ENCODE data around the gene CEP290.
"Not testable (repeated sequence)": the region's sequence is repeated elsewhere in the genome, so short reads cannot be mapped to it uniquely, and the experiment has no call there.

The CEP290 gene

GRCh38 chr12:88141425-88141773 is 489 bp downstream of the CEP290 start:
- ChIA-PET CTCF (interaction anchor here (0.6 kb wide), 1 partner anchor 501 kb away, joined by 3 read pairs; no protein-coding TSS in a partner anchor), POLR2A (interaction anchor here (0.6 to 1.7 kb wide), 4 partner anchors 18 to 438 kb away, joined by 3 to 11 read pairs (median 3); partner anchors contain the start of gene KITLG)
- Histone ChIP-seq H3K9me3 (ENCODE audit: control insufficient read depth, insufficient read depth, low read depth, low read length) (no peaks in the 10 kb centered on the region), H3K4me3 (ENCODE audit: low read depth, low read length) (peak overlapping the region; percentile 84), H3K4me1 (ENCODE audit: control insufficient read depth, insufficient read depth, low read length) (peaks cover 7% of the 10 kb centered on the region), H3K27ac (ENCODE audit: extremely low read depth, low read depth, low read length) (peak overlapping the region; percentile 65; the same call in 1 of the 2 replicates), H3K36me3 (ENCODE audit: control insufficient read depth in 2 of 2, insufficient read depth in 1 of 2, low read length in 2 of 2) (peaks cover 17 to 39% of the 10 kb centered on the region in 2 experiments)
- TF ChIP-seq ZNF223 (tag by site-specific recombination; IDR thresholded peaks at IDR 0.05) (no peak), ZNF704 (tag by site-specific recombination; IDR thresholded peaks at IDR 0.05) (no peak)
- TF ChIP-seq, protein P1, sequence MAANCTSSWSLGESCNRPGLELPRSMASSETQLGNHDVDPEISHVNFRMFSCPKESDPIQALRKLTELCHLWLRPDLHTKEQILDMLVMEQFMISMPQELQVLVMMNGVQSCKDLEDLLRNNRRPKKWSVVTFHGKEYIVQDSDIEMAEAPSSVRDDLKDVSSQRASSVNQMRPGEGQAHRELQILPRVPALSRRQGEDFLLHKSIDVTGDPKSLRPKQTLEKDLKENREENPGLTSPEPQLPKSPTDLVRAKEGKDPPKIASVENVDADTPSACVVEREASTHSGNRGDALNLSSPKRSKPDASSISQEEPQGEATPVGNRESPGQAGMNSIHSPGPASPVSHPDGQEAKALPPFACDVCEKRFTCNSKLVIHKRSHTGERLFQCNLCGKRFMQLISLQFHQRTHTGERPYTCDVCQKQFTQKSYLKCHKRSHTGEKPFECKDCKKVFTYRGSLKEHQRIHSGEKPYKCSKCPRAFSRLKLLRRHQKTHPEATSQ (tag by site-specific recombination; IDR thresholded peaks at IDR 0.05): 0 out of 2 replicates have a peak, but pooled peaks have one; percentile 36

GRCh38 chr12:88139711-88140110 is 2.2 kb downstream of the CEP290 start:
- CTCF ChIA-PET; H3K4me1 ChIP-seq (ENCODE audit: control insufficient read depth, insufficient read depth, low read length); H3K4me3 ChIP-seq (ENCODE audit: low read depth, low read length); POLR2A ChIA-PET; H3K9me3 ChIP-seq (ENCODE audit: control insufficient read depth, insufficient read depth, low read depth, low read length); H3K27ac ChIP-seq (ENCODE audit: extremely low read depth, low read depth, low read length): not testable (repeated sequence)
- H3K36me3 ChIP-seq (ENCODE audit: control insufficient read depth in 2 of 2, insufficient read depth in 1 of 2, low read length in 2 of 2): peaks cover 22 to 49% of the 10 kb centered on the region in 2 experiments

- peaks cover 32 to 56% of the 10 kb centered on the region in 2 experiments for H3K36me3 ChIP-seq (ENCODE audit: control insufficient read depth in 2 of 2, insufficient read depth in 1 of 2, low read length in 2 of 2)
- H3K4me3 ChIP-seq (ENCODE audit: low read depth, low read length); H3K4me1 ChIP-seq (ENCODE audit: control insufficient read depth, insufficient read depth, low read length); H3K27ac ChIP-seq (ENCODE audit: extremely low read depth, low read depth, low read length); H3K9me3 ChIP-seq (ENCODE audit: control insufficient read depth, insufficient read depth, low read depth, low read length): not testable (repeated sequence)
- peak; percentile 90 for TF ChIP-seq ZNF146 (tag by site-specific recombination; IDR thresholded peaks at IDR 0.05)
- ChIA-PET POLR2A (interaction anchor here (0.6 to 0.7 kb wide), 2 partner anchors 9 to 87 kb away, joined by 3 to 11 read pairs; no protein-coding TSS in a partner anchor), CTCF (interaction anchor here (0.6 kb wide), 1 partner anchor 56 kb away, joined by 5 read pairs; no protein-coding TSS in a partner anchor)
Observed at GRCh38 chr12:88133181-88133580, 8.7 kb downstream of the CEP290 start.

DNA sequence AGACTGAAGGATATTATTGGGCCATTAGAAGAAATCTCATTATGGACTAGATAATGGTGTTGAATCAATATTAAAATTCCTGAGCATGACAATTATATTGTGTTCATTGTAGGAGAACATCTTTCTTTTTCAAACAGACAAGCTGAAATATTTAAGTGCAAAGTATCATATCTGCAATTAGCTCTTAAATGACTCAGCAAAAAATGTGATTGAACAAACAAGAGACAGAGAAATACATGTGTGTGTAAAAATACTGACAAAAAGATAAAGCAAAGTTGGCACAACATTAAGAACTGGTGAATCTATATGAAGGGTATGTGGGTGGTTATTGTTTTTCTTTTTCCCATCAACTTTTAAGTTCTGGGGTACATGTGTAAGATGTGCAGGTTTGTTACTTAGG is 9.5 kb downstream of the CEP290 start:
- no peak overlapping the region for H3K4me3 ChIP-seq (ENCODE audit: low read depth, low read length)
- peaks cover 37 to 54% of the 10 kb centered on the region in 2 experiments for H3K36me3 ChIP-seq (ENCODE audit: control insufficient read depth in 2 of 2, insufficient read depth in 1 of 2, low read length in 2 of 2)
- no peak overlapping the region for H3K27ac ChIP-seq (ENCODE audit: extremely low read depth, low read depth, low read length)
- POLR2A ChIA-PET: interaction anchor here (0.5 kb wide), 1 partner anchor 276 kb away, joined by 4 read pairs; no protein-coding TSS in a partner anchor
- CTCF ChIA-PET: no interaction called here
- H3K4me1 ChIP-seq (ENCODE audit: control insufficient read depth, insufficient read depth, low read length): no peaks in the 10 kb centered on the region
- TF ChIP-seq ZNF274 (IDR thresholded peaks at IDR 0.05; ENCODE audit: low read length) (no peak), ZNF274 (tag by site-specific recombination; IDR thresholded peaks at IDR 0.05; ENCODE audit: borderline replicate concordance) (no peak), ZFP41 (tag by site-specific recombination; IDR thresholded peaks at IDR 0.05; ENCODE audit: borderline replicate concordance) (no peak), ZNF266 (tag by site-specific recombination; IDR thresholded peaks at IDR 0.05; ENCODE audit: low read depth) (no peak), HOXC10 (CRISPR knock-in tag; IDR thresholded peaks at IDR 0.05) (no peak)
- no peaks in the 10 kb centered on the region for H3K9me3 ChIP-seq (ENCODE audit: control insufficient read depth, insufficient read depth, low read depth, low read length)

- TF ChIP-seq SCRT2 (tag by site-specific recombination; IDR thresholded peaks at IDR 0.05) (no peak), ZNF146 (tag by site-specific recombination; IDR thresholded peaks at IDR 0.05) (no peak)
- Histone ChIP-seq H3K36me3 (ENCODE audit: control insufficient read depth in 2 of 2, insufficient read depth in 1 of 2, low read length in 2 of 2) (peaks cover 49 to 56% of the 10 kb centered on the region in 2 experiments), H3K4me3 (ENCODE audit: low read depth, low read length) (no peak overlapping the region), H3K9me3 (ENCODE audit: control insufficient read depth, insufficient read depth, low read depth, low read length) (no peaks in the 10 kb centered on the region), H3K4me1 (ENCODE audit: control insufficient read depth, insufficient read depth, low read length) (no peaks in the 10 kb centered on the region), H3K27ac (ENCODE audit: extremely low read depth, low read depth, low read length) (no peak overlapping the region)
- POLR2A ChIA-PET: no interaction called here
- CTCF ChIA-PET: no interaction called here
Observed at GRCh38 chr12:88127855-88128254, 14.0 kb downstream of the CEP290 start.

All from HEK293 (cell line).